GM12878 (cell line): ENCODE results near the gene SLC9C2. TPM values are rescaled to one million over a fixed set of nuclear protein-coding genes. Genes with fewer than 3 reads are reported as not detected.

Experiments used
- ATAC-seq: fragments of 200-7000 bp; cut with Tn5 transposase; 3 replicates; pipeline ENCODE4 v1.9.1; 2020; ENCODE audit warnings: mild to moderate bottlenecking, moderate library complexity
- BruUV-seq: library from RNA; stranded (reverse); fragments of 400-500 nt; replicated peaks from 2 replicates; lab custom pipeline; 2021; lab: Mats Ljungman, UMichigan
- CTCF ChIA-PET: fragments of 300-600 bp; sonication (Branson Sonifier 250); formaldehyde crosslinking; extraction: SDS; loops from one replicate; lab custom pipeline; 2021; ENCODE audit warnings: inconsistent platforms; lab: Yijun Ruan, JAX
- POLR2A ChIA-PET: fragments of 350-600 bp; formaldehyde crosslinking; extraction: SDS; loops from one replicate; lab custom pipeline; 2021; ENCODE audit warnings: inconsistent platforms; lab: Charles Lee
- RAD21 ChIA-PET: fragments of 300-600 bp; sonication (Branson Sonifier 250); formaldehyde crosslinking; loops from one replicate; lab custom pipeline; 2023; ENCODE audit warnings: antibody characterized with exemption; ENCODE audit not compliant: unreplicated experiment; lab: Charles Lee
- SMC1A ChIA-PET: fragments of 300-600 bp; sonication (Branson Sonifier 250); formaldehyde crosslinking; loops from one replicate; lab custom pipeline; 2023; ENCODE audit not compliant: unreplicated experiment, uncharacterized antibody; lab: Charles Lee
- DNase-seq: peaks from one replicate; pipeline ENCODE4 v3.0.0-alpha.2; 2011; ENCODE audit warnings: low read depth, low spot score
- FAIRE-seq: peaks from 3 replicates; lab custom pipeline; 2011; peaks lifted over from hg19 to GRCh38; lab: Jason Lieb, UNC
- H2AFZ ChIP-seq: 2 replicates; pipeline ENCODE4 v1.6.0; 2011; ENCODE audit warnings: low read depth, low read length, control low read depth; ENCODE audit not compliant: control insufficient read depth
- H3K27ac ChIP-seq: 2 replicates; pipeline ENCODE4 v1.5.1; 2011; ENCODE audit warnings: control low read depth; ENCODE audit not compliant: control insufficient read depth, insufficient read depth
- H3K27me3 ChIP-seq, 2 experiments: replicated peaks in 1 of 2; 2 replicates each; pipeline versions ENCODE4 v1.6.0 to v1.6.1; 2011; ENCODE audit warnings: low read length in 1 of 2; ENCODE audit not compliant: control insufficient read depth in 2 of 2, insufficient read depth in 2 of 2
- H3K36me3 ChIP-seq, 2 experiments: 2 replicates each; pipeline ENCODE4 v1.5.1; 2011; ENCODE audit warnings: low read length in 1 of 2; ENCODE audit not compliant: control insufficient read depth in 2 of 2, insufficient read depth in 2 of 2
- H3K4me1 ChIP-seq: 2 replicates; pipeline ENCODE4 v1.6.1; 2011; ENCODE audit warnings: mild to moderate bottlenecking, low read length, moderate library complexity, mixed read lengths; ENCODE audit not compliant: control insufficient read depth, insufficient read depth
- H3K4me2 ChIP-seq: 2 replicates; pipeline ENCODE4 v1.6.0; 2011; ENCODE audit warnings: control low read depth; ENCODE audit not compliant: control insufficient read depth, insufficient read depth
- H3K4me3 ChIP-seq: fragments of 200-600 bp; sonication (generic); 2 replicates; pipeline ENCODE4 v1.5.1; 2016
- H3K79me2 ChIP-seq: 2 replicates; pipeline ENCODE4 v1.6.0; 2011; ENCODE audit warnings: low read length; ENCODE audit not compliant: control insufficient read depth, insufficient read depth
- H3K9ac ChIP-seq: 2 replicates; pipeline ENCODE4 v1.8.0; 2011; ENCODE audit warnings: low read length, control low read depth, mixed read lengths; ENCODE audit not compliant: control insufficient read depth, insufficient read depth
- H3K9me3 ChIP-seq: replicated peaks from 3 replicates; pipeline ENCODE4 v1.5.1; 2011; ENCODE audit warnings: mild to moderate bottlenecking, low read length; ENCODE audit not compliant: control insufficient read depth, insufficient read depth
- H4K20me1 ChIP-seq: 2 replicates; pipeline ENCODE4 v1.6.0; 2011; ENCODE audit not compliant: control insufficient read depth, insufficient read depth
- CEBPB ChIP-seq, 2 experiments: fragments of 150-350 bp in 1 of 2; IDR thresholded peaks; 2 replicates each; pipeline ENCODE4 v1.6.1; 2012 to 2014; ENCODE audit warnings: low read depth in 2 of 2, low read length in 2 of 2, borderline replicate concordance in 1 of 2, inconsistent platforms in 1 of 2
- IKZF2 ChIP-seq, 2 experiments: fragments of 450-650 bp; IDR thresholded peaks; 2 replicates each; pipeline ENCODE4 v1.6.1; 2017; ENCODE audit warnings: mild to moderate bottlenecking in 2 of 2, moderate library complexity in 2 of 2
- NFYB ChIP-seq: IDR thresholded peaks from 2 replicates; pipeline ENCODE4 v1.6.1; 2011; ENCODE audit warnings: low read depth, mild to moderate bottlenecking, low read length, improper control_type of control experiment, moderate library complexity; ENCODE audit not compliant: insufficient read depth
- NR2F1 ChIP-seq: fragments of 450-650 bp; conservative IDR thresholded peaks from 2 replicates; pipeline ENCODE4 v1.6.1; 2017; ENCODE audit warnings: mild to moderate bottlenecking
- ZNF217 ChIP-seq: fragments of 450-650 bp; IDR thresholded peaks from 2 replicates; pipeline ENCODE4 v1.6.1; 2017; ENCODE audit warnings: antibody characterized with exemption, mild to moderate bottlenecking
- whole genome bisulfite sequencing: methylation state at CpG from one replicate; pipeline ENCODE4 v1.1.6; 2016; ENCODE audit warnings: low lambda C conversion rate; ENCODE audit not compliant: insufficient replicate concordance, insufficient coverage; ENCODE audit errors: missing lambda C conversion rate; 5-methylcytosine and 5-hydroxymethylcytosine counted together
- in situ Hi-C: fragments of 300-500 bp; cut with MboI; formaldehyde crosslinking; loops from 9 replicates; pipeline ENCODE4 v1.14.3; 2018; ENCODE audit warnings: mixed read lengths
- intact Hi-C: fragments of 100-400 bp; cut with micrococcal nuclease; formaldehyde crosslinking; loops from one replicate; pipeline ENCODE4 v1.14.2; 2022; ENCODE audit not compliant: unreplicated experiment
- polyA plus RNA-seq, 11 experiments: library from polyadenylated mRNA; depleted of rRNA in 4 of 11; unstranded in 6 of 11; stranded (reverse) in 5 of 11; fragments of >200 nt; fragmentation: Nextera tagmentation in 4 of 11; fragmentation: Illumina TruSeq in 1 of 11; extraction: Ambion mirVana in 4 of 11; extraction: Trizol in 1 of 11; gene quantifications; 1 replicate in 1 of 11; 2 replicates in 10 of 11; pipeline versions ENCODE4 v1.2.1 to v1.2.3, GENCODE V29; 2011 to 2016; ENCODE audit warnings: inconsistent platforms in 2 of 11, missing spikeins in 2 of 11, low read depth in 1 of 11
- total RNA-seq, 4 experiments: library from RNA; depleted of rRNA in 3 of 4; stranded (reverse); fragments of >200 nt in 3 of 4; fragmentation: Illumina TruSeq in 1 of 4; extraction: Trizol in 1 of 4; gene quantifications; 2 replicates each; pipeline versions ENCODE4 v1.2.1 to v1.2.3, GENCODE V29; 2013 to 2021
- TF ChIP-seq, protein P1 (sequence below): IDR thresholded peaks from 2 replicates; pipeline ENCODE4 v1.6.1; 2012; ENCODE audit warnings: low read length, inconsistent platforms
- TF ChIP-seq, protein P2 (sequence below): fragments of 450-650 bp; IDR thresholded peaks from 2 replicates; pipeline ENCODE4 v1.6.1; 2017; ENCODE audit warnings: antibody characterized with exemption, mild to moderate bottlenecking, moderate library complexity
- TF ChIP-seq, protein P3 (sequence below), 3 experiments: IDR thresholded peaks in 2 of 3; conservative IDR thresholded peaks in 1 of 3; 2 replicates each; pipeline ENCODE4 v1.5.1; 2011; ENCODE audit warnings: low read depth in 3 of 3, low read length in 3 of 3, mild to moderate bottlenecking in 3 of 3, control low read depth in 2 of 3, moderate library complexity in 2 of 3, inconsistent platforms in 1 of 3, mixed read lengths in 1 of 3; ENCODE audit not compliant: control insufficient read depth in 2 of 3, insufficient read depth in 1 of 3; ENCODE audit errors: extremely low read depth in 1 of 3

Gene SLC9C2
- total and polyA plus RNA-seq, 10 of the 15 experiments (the other 5 are each of a cell fraction or from before 2014, with no cell fraction given) = not detected

DNA sequence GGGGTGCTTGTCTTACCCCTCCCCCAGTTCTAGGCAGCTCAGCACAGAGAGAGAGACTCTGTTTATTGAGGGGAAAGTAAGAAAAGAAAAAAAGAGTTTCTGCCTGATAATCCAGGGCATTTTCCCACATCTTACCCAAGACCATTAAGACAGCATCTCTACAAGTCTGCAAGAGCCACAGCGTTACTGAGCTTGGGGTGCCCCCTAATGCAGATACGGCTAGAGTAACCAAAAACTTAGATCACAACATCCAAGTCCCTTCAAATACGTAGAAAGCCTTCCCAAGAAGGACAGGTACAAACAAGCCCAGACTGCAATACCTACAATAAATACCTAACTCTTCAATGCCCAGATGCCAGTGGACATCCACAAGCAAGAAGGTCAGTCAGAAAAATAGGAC is 26.0 kb upstream of the SLC9C2 start:
- Histone ChIP-seq H3K79me2 (no peaks in the 10 kb centered on the region), H3K27ac (no peak overlapping the region), H3K4me3 (no peak overlapping the region), H3K4me1 (no peaks in the 10 kb centered on the region), H3K4me2 (no peak overlapping the region), H4K20me1 (no peaks in the 10 kb centered on the region), H3K36me3 (no peaks in the 10 kb centered on the region), H3K27me3 (no peaks in the 10 kb centered on the region; a peak in 1 of 4 replicates), H2AFZ (no peak overlapping the region), H3K9ac (no peak overlapping the region), H3K9me3 (no peaks in the 10 kb centered on the region; the same call in 2 of the 3 replicates)
- ATAC-seq = no peak
- BruUV-seq = no TSS peak
- intact Hi-C loops = no loop called here
- ChIA-PET POLR2A (no interaction called here), RAD21 (no interaction called here), SMC1A (interaction anchor here (1.4 kb wide), 1 partner anchor 11 kb away, joined by 3 read pairs; no protein-coding TSS in a partner anchor), CTCF (no interaction called here)
- FAIRE-seq = no peak
- no peak for DNase-seq
- in situ Hi-C loops = no loop called here
- 4% methylated on average over 3 of the region's 3 CpGs for WGBS
- TF ChIP-seq CEBPB (IDR thresholded peaks at IDR 0.05; ENCODE audit: borderline replicate concordance in 1 of 2, low read depth in 2 of 2, low read length in 2 of 2) (no peak), ZNF217 (no peak), NR2F1 (no peak), NFYB (no peak), IKZF2 (IDR thresholded peaks at IDR 0.05) (no peak)
- TF ChIP-seq, protein P1, sequence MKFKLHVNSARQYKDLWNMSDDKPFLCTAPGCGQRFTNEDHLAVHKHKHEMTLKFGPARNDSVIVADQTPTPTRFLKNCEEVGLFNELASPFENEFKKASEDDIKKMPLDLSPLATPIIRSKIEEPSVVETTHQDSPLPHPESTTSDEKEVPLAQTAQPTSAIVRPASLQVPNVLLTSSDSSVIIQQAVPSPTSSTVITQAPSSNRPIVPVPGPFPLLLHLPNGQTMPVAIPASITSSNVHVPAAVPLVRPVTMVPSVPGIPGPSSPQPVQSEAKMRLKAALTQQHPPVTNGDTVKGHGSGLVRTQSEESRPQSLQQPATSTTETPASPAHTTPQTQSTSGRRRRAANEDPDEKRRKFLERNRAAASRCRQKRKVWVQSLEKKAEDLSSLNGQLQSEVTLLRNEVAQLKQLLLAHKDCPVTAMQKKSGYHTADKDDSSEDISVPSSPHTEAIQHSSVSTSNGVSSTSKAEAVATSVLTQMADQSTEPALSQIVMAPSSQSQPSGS = no peak
- TF ChIP-seq, protein P2, sequence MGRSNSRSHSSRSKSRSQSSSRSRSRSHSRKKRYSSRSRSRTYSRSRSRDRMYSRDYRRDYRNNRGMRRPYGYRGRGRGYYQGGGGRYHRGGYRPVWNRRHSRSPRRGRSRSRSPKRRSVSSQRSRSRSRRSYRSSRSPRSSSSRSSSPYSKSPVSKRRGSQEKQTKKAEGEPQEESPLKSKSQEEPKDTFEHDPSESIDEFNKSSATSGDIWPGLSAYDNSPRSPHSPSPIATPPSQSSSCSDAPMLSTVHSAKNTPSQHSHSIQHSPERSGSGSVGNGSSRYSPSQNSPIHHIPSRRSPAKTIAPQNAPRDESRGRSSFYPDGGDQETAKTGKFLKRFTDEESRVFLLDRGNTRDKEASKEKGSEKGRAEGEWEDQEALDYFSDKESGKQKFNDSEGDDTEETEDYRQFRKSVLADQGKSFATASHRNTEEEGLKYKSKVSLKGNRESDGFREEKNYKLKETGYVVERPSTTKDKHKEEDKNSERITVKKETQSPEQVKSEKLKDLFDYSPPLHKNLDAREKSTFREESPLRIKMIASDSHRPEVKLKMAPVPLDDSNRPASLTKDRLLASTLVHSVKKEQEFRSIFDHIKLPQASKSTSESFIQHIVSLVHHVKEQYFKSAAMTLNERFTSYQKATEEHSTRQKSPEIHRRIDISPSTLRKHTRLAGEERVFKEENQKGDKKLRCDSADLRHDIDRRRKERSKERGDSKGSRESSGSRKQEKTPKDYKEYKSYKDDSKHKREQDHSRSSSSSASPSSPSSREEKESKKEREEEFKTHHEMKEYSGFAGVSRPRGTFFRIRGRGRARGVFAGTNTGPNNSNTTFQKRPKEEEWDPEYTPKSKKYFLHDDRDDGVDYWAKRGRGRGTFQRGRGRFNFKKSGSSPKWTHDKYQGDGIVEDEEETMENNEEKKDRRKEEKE = no peak
- TF ChIP-seq, protein P3, sequence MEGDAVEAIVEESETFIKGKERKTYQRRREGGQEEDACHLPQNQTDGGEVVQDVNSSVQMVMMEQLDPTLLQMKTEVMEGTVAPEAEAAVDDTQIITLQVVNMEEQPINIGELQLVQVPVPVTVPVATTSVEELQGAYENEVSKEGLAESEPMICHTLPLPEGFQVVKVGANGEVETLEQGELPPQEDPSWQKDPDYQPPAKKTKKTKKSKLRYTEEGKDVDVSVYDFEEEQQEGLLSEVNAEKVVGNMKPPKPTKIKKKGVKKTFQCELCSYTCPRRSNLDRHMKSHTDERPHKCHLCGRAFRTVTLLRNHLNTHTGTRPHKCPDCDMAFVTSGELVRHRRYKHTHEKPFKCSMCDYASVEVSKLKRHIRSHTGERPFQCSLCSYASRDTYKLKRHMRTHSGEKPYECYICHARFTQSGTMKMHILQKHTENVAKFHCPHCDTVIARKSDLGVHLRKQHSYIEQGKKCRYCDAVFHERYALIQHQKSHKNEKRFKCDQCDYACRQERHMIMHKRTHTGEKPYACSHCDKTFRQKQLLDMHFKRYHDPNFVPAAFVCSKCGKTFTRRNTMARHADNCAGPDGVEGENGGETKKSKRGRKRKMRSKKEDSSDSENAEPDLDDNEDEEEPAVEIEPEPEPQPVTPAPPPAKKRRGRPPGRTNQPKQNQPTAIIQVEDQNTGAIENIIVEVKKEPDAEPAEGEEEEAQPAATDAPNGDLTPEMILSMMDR (IDR thresholded peaks at IDR 0.05 in 2 of 3, conservative IDR thresholded peaks at IDR 0.05 in 1 of 3; ENCODE audit: control insufficient read depth in 2 of 3, extremely low read depth in 1 of 3, insufficient read depth in 1 of 3, low read depth in 3 of 3, low read length in 3 of 3) = peak in 1 of 3 experiments; percentile 10; a peak in 1 of 6 replicates
